GM18502 (cell line): ENCODE measurements around the gene SLAMF1.
"Not testable (repeated sequence)": the region's sequence is repeated elsewhere in the genome, so short reads cannot be mapped to it uniquely, and the experiment has no call there.

Experiments used
- ATAC-seq: cut with Tn5 transposase; IDR thresholded peaks from one replicate; pipeline ENCODE4 v1.9.1; 2021; ENCODE audit warnings: mild to moderate bottlenecking; ENCODE audit not compliant: unreplicated experiment, poor library complexity

Gene SLAMF1

DNA sequence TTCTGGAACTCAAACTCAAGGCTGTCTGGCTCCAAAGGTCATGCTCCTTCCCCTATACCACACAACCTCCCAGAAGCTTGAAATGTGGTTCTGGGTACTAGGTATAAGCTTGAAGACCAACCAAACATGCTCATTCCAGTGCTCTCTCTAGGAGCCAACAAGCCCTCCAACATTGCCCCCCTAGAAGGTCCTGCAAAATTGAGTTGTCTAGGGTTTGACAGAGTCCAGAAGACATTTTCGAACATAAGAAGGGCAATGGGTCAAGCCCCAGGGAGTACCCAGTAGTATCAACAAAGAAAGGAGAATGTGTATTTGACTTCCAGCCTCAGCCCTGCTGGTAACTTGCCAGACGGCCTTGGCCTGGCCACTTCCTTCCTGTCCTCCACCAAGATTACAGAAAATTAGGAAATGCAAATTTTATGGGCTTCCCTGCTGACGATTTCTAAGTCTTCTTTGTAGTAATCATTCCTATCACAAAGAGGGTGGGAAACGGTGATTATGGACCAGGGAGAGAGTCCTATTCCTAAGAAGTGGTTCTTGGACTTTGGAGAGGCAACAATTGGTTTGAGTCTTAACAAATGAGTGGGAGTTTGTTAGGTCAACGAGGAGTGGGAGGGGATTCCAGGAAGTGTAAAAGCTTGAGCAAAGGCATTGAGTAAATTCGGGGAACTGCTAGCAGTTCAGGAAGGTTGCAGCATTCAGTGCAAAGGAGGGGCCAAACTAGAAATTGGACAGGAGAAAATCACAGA is 18.7 kb upstream of the SLAMF1 start:
- peak; percentile 17 for ATAC-seq

DNA sequence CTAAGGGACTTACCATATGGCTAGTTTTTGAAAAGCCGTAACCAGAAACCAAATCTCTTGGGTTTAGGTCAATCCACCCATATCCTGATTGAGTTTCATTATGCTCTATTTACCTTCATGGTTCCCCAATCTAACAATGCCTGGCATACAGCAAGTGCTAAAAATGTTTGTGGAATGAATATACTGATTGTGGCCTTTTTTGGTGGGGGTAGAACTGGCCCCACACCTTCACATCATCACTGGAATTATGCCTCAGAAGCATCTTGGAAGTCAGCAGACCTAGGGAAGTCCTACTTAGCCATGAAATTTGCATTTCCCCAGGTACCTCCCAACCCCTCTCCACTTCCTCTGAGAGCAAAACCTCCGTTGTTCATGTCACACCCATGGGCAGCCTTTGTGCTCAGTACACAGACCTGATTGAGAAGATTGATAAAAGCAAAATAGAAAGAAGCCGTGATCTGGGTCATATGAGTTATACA is 17.8 kb upstream of the SLAMF1 start:
- peak; percentile 67 for ATAC-seq

DNA sequence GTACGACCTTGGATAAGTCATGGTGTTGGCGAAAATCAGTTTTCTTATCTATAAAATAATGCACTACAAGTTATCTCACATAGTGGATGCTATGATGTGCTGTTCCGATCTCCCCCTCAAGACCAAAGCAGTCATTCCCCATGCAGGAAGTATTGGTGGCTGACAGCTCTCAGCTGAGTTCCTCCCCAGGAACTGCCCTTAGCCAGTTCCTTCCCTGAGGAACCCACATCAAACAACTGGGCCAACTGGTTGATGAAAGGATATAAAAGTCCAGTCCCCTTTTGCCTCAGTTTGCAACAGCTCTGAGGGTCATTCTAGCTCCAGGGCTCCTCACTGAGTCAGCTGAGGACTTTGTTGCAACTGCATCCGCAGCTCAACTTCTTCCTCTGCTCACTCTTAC is 16.1 kb upstream of the SLAMF1 start:
- no peak for ATAC-seq

DNA sequence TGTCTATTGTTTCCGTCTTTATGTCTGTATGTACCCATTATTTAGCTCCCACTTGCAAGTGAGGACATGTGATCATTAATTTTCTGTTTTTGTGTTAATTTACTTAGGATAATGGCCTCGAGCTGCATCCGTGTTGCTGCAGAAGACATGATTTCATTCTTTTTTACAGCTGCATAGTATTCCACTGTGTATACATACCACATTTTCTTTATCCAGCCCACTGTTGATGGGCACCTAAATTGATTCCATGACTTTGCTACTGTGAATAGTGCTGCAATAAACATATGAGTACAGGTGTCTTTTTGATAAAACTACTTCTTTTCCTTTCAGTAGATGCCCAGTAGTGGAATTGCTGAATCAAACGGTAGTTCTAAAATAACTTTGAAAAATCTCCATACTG is 12.7 kb upstream of the SLAMF1 start:
- no peak for ATAC-seq

GRCh38 chr1:160658814-160659193 is 12.0 kb upstream of the SLAMF1 start:
- ATAC-seq = no peak

- ATAC-seq = no peak
These were observed 11.4 kb upstream of the SLAMF1 start for GRCh38 chr1:160658162-160658813.

- ATAC-seq = no peak
These were observed 10.5 kb upstream of the SLAMF1 start for GRCh38 chr1:160657250-160657781.

GRCh38 chr1:160656737-160657136 is 9.9 kb upstream of the SLAMF1 start:
- no peak for ATAC-seq

DNA sequence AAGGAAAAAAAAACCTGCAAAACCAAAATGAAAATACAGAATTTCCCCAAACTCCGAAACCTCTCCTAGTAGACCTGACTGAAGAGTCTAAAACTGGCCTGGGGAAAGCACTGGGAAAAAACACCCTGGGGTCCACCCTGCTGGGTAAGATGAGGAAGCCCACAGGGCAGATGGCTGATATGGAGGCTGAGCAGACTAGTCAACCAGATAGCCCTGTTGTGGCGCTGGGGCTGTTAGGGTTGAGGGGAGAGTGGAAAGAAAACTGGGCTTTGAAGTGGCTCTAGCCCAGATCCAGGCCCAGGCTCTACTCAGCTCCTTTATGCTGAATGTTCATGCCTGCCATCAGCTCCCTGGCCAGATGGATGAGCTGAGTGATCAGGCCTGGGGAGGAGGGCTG is 6.8 kb upstream of the SLAMF1 start:
- peak; percentile 37 for ATAC-seq

GRCh38 chr1:160652924-160653619 is 6.2 kb upstream of the SLAMF1 start:
- ATAC-seq = peak; percentile 19

GRCh38 chr1:160652065-160652641 is 5.3 kb upstream of the SLAMF1 start:
- ATAC-seq = not testable (repeated sequence)

DNA sequence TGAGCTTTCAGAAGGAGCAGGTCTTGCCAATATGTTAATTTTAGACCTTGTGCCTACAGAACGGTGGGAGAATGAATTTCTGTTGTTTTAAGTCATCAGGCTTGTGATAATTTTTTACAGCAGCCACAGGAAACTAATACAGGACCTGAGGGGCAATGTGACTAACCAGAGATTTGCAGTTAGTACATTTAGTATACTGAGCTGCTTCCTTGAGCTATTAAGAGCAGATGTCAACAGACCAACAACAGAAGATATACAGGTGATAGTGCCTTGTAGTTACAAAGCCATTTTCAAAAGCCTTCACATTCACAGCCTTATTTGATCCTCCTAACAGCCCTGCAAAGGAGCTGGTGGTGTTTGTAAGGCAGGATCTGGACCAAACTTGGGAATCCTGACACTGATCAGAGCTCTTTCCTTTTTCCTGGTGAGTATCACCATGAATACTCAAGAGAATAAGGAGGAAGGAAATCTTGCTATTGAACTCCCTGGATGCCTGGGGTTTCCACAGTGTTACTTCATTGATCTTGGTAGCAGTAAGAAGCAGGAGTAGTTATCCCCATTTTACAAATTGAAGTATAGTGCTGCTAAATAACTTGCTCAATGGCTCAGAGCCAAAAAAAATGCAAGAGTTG is 4.7 kb upstream of the SLAMF1 start:
- no peak for ATAC-seq

GRCh38 chr1:160647329-160647720 is 481 bp upstream of the SLAMF1 start:
- peak; percentile 8 for ATAC-seq

DNA sequence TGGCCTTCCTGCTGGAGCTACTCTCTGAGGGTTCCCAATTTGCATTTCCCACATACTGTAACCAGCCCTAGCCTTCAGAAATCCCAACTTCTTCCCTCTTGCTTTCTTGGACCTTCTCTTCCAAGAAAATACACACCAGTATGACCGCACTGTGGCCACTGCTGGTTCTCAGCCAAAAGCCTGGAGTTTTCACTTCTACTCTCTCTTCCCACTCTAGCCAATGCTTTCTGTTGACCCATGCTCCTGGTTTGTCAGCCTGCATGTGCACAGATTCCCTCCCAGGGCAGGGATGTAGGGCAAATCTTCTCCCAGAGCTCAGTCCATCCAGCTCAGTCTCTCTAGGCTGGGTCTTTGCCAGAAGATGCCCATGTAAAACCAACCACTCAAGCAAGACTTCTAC is 664 bp downstream of the SLAMF1 start:
- ATAC-seq = no peak

DNA sequence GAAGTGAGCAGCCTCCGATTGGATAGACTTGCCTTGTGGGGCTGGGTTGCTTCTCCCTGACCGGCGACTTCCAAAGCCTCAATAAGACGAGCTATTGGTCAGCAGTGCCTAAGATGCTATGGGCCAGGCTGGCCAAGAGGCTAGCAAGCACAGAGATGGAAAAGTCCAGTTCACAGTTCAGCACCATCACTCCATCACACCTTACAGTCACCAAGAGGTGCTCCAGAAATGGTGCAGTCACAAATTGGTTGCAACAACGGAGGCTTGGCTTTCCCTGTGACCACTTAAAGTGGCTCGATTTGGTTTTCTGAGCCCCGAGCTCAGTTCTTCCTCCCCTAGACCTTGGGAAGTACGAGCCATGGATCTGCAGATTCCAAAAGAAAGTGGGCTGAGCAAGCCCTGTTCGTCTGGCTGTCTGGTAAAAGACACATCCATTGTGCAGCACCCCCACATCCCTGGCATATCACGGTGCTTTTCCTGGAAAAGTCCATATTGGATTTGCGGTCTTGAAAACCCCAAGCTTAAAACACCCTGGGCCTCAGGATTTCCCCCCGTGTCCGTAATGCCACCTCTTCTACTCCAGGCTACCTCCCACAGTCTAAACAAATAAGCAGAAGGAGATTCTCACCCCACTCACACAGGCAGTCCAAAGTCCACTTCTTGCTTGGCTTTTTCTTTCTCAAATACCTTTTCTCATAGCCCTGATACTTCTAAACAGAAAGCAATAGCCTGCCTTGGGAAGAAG is 1.3 kb downstream of the SLAMF1 start:
- ATAC-seq = no peak

DNA sequence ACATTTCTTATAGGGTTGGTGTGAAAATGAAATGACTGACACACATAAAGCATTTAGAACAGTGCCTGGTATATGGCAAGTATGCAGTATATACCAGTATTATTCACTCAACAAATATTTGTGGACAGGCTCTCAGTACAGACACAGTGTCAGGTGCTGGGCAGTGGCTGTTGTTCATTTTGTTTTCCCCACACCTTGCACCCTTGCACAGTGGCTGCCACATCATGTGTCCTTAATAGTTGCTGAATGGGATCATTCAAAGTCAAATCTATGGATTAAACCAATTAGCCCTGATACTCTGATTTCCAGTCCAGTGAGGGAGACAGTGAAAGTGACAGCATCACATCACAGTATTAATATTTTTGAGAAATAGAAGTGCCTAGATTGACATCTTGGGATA is 2.4 kb downstream of the SLAMF1 start:
- no peak for ATAC-seq

DNA sequence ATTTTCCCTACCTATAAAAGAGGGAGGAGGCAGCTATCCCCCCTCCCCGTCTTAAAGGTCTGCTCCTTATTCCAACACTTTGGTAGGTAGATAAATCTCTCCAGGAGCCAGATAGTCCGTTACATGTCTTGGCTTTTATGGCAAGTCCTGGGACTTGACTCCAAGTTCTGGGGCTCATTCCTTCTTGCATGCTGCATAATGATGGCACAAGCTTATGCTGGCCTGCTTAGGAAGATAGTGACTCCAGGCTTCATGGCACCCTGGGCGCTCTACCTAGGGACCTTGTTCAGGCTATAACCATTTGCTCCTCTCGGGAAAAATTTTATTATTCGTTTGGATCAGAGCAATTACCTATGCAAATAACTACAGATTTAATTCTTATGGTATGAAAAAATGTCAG is 3.7 kb downstream of the SLAMF1 start:
- no peak for ATAC-seq

DNA sequence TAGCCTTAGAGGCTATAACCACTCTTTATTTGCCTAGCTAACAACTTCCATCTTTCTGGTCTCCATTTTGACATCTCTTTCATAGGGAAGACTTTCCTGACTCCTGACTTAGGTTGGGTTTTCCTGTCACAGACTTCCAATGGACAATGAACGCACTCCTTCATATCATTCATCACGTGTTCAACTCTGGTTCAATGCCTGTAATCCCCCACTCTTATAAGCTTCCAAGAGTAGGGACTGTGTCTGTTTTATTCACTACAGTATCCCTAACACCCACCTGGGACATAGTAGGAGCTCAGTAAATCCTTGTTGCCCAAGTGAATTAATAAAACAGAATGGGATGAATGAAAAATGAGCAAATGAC is 4.6 kb downstream of the SLAMF1 start:
- ATAC-seq = no peak

DNA sequence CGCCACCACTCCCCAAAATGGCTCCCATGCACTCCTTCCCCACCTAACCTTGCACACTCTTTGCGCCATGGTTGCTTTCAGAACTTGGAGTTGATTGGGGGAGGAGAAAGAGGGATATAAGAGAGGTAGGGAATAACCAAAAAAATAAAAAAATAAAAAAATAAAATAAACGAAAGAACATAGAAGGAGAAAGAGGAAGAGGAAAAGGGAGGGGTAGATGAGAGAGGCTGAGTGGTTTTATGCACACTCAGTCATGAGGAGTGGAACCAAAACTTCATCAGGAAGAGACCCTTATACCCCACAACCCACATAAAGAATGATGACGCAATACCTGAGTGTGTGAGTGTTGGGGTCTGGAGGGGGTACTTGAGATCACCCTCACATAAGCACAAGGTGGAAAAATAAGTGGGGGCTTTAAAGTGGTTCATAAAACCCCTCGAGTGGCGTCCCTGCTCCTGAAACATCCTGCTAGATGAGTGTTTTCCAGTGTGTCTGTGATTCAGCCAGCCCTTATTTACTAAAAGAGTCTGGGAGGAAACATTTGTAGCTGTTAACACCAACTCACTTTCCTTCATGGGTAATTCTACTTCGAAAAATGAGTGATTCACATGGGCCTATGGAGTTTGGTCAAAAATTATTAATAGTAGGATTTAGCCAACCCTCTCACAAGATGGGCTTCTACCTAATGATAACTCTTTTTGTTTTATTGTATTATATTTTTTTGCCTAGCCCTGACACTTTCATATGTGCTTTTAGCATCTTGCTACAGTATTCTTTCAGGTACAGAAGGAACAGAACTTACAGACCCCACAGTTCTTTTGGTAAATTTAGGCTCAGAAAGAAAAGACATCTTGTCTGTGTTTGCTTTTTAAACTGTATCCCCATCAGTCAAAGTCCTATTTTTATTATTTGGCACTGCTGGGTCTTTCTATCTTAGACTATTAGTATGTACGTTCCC is 5.2 kb downstream of the SLAMF1 start:
- ATAC-seq = no peak
